NCI-H69 (cell line): ENCODE data around the gene DNAJC4.
A peak's percentile ranks its signal among the peaks of the same experiment; 100 is the strongest.

Experiments used
- DNase-seq: peaks from one replicate; lab custom pipeline; 2025; lab: John Stamatoyannopoulos, UW

Gene DNAJC4

GRCh38 chr11:64259533-64260067, 29.3 kb downstream of the DNAJC4 start:
- no peak for DNase-seq

- DNase-seq, result no peak
Measured at GRCh38 chr11:64260147-64260708, 29.9 kb downstream of the DNAJC4 start.

- DNase-seq, result no peak
Measured at GRCh38 chr11:64261556-64262080, 31.3 kb downstream of the DNAJC4 start.

- no peak for DNase-seq
Measured at GRCh38 chr11:64262271-64263002, 32.1 kb downstream of the DNAJC4 start.

GRCh38 chr11:64263021-64263946, 32.9 kb downstream of the DNAJC4 start:
- no peak for DNase-seq

GRCh38 chr11:64263947-64264317, 33.6 kb downstream of the DNAJC4 start:
- DNase-seq, result no peak

GRCh38 chr11:64264371-64264852, 34.1 kb downstream of the DNAJC4 start:
- no peak for DNase-seq

- no peak for DNase-seq
Measured at GRCh38 chr11:64265176-64266160, 35.1 kb downstream of the DNAJC4 start.

GRCh38 chr11:64266339-64266738, 36.0 kb downstream of the DNAJC4 start:
- no peak for DNase-seq

GRCh38 chr11:64267207-64267945, 37.0 kb downstream of the DNAJC4 start:
- DNase-seq, result no peak

- DNase-seq, result no peak
Measured at GRCh38 chr11:64268025-64268892, 37.9 kb downstream of the DNAJC4 start.

- DNase-seq, result peak; percentile 69
Measured at GRCh38 chr11:64268893-64269539, 38.7 kb downstream of the DNAJC4 start.

- DNase-seq, result peak; percentile 100
Measured at GRCh38 chr11:64269540-64270220, 39.3 kb downstream of the DNAJC4 start.

GRCh38 chr11:64275031-64275800, 44.9 kb downstream of the DNAJC4 start:
- no peak for DNase-seq

- DNase-seq, result no peak
Measured at GRCh38 chr11:64275841-64276240, 45.5 kb downstream of the DNAJC4 start.

GRCh38 chr11:64276653-64277431, 46.5 kb downstream of the DNAJC4 start:
- DNase-seq, result no peak
